Limb (tissue), 2 donors: ENCODE measurements around the gene MTA1.
A peak's percentile ranks its signal among the peaks of the same experiment; 100 is the strongest.

ENCODE experiments used
- DNase-seq, 2 donors: peaks; one replicate each; pipeline ENCODE4 v3.0.0-alpha.2; 2016; ENCODE audit errors: extremely low spot score in 2 of 2

MTA1 gene

DNA sequence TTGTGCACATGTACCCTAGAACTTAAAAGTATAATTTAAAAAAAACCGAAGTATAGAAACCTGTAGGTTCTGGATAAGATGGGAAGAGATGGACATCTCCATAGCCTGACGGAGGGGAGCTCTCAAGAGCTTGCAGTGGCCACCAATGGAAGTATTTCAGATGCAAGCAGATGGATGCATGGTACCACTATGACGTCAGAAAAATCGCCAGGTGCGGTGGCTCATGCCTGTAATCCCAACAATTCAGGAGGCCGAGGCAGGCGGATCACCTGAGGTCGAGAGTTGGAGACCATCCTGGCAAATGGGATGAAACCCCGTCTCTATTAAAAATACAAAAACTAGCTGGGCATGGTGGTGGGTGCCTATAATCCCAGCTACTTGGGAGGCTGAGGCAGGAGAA, 17.9 kb upstream of the MTA1 start:
- DNase-seq, result no peak

DNA sequence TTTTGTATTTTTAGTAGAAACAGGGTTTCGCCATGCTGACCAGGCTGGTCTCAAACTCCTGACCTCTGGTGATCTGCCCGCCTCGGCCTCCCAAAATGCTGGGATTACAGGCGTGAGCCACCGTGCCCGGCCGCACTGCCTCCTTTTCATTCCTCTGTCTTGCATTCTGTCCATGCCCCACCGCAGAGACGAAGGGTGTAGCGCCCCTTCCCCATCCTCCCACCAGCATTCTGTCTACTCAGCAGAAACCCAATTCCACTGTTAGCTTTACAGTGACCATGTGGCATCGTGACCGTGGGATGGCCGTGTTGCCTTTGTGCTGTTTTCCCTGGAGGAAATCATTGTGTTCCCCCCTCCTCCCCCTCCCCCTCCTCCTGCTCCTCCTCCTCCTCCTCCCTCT, 11.0 kb upstream of the MTA1 start:
- no peak for DNase-seq

DNA sequence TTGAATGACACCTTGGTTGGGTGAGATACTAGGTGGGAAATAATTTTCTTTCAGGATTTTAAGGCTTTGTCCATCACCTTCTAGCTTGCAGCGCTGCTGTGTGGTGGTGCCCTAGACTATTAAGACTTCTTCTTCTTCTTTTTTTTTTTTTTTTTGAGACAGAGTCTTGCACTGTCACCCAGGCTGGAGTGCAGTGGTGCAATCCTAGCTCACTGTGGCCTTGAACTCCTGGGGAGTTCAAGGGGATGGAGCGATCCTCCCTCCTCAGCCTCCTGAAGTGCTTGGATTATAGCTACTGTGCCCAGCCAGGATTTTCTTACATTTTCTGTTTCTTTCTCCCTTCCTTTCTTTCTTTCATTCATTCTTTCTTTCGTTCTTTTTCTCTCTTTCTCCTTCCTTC, 10.3 kb upstream of the MTA1 start:
- no peak for DNase-seq

DNA sequence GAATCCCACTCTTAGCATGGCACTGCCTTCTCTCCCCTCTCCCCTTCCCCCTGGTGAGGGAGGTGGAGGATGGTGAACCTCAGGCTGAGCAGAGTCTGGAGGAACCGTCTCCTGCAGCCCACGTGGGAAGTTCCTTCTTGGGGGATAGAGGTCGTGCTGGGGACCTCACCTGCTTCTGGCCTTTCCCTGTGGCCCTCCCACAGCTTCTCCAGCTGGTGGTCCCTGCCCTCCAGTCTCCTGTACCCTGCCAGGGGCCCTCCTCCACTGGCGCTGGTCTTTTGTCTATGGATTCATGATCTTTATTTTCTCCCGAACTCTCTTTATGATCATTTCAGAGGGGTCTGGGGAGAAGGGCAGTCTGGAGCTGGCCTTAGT, 9.0 kb upstream of the MTA1 start:
- DNase-seq, result no peak

DNA sequence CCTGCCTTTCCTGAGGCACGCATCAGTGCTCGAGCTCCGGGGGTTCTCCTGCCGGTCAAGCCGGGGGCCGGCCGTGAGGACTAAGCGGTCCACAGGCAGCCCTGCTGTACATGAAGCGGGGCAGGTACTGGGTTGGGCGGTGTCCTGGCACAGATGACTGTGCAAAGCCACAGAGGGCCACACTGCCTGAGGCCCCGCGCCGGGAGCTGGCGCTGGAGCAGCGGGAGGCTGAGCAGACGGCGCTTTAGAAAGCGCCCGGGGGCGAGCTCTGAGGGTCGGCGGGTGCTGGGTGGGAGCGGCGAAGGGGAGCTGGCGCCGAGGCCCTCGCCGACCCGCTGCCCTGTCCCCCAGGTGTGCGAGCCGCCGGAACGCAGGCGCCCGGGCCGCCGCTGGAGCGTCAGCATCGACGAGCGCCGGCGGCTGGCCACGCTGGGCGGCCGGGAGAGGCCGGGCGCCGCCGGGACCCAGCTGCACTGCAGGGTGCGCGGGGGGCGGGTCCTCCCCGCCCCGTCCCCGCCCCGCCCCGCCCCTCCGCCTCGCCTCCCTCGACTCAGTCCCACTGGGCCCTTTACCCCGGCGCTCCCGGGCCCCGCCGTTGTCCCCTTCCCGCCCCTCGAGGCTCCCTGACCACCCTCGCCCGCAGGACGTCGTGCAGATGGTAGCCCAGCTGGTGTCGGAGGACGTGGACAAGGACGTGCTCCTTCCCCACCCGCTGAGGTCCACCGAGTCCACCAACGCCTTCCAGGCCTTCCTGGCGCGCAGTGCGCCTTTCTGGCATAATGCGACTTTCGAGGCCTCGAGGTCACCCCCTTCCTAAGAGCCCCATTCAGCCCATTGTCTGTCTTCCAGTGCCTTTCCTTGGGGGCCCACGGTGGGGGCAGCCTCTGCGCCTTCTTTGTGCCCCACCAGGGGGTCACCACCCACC, 8.3 kb upstream of the MTA1 start:
- DNase-seq, result peak in 1 of 2 donors; percentile 58

DNA sequence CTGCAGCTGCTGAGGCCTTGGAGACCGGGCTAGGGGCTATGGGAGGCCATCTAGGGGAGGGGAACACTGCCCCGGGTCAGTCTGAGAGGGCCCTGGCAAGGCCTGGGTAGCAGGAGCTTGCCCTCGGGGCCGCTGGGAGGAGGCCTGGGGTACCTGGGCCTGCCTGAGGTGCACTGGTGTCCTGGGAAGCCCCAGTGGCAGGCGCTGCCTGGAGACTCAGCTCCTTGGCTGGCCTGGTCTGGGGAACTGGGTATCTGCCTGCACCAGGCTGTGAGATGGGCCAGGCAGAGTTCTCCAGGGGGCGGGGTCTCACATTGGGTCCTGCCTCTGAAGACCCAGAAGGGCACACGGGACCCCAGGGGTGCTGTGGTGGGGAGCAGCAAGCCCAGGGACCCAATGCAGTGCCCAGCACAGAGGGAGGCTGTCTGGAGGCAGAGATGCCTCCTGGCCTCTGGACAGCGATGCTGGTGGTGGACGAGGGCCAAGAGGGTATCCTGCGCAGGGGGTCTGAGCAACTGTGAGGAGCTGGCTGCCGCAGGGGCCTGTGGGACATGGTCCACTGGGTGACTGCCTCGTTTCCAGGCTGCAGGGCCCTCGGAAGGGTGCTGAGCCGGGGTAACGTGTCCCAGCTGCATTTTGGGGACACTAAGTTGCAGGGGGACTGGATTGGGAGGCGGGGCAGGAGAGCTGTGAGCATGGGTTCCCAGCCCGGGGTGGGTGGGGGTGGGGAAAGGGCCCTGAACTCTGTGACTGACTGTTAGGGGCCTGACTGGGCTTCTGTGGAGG, 7.4 kb upstream of the MTA1 start:
- DNase-seq, result peak in 1 of 2 donors; percentile 36

DNA sequence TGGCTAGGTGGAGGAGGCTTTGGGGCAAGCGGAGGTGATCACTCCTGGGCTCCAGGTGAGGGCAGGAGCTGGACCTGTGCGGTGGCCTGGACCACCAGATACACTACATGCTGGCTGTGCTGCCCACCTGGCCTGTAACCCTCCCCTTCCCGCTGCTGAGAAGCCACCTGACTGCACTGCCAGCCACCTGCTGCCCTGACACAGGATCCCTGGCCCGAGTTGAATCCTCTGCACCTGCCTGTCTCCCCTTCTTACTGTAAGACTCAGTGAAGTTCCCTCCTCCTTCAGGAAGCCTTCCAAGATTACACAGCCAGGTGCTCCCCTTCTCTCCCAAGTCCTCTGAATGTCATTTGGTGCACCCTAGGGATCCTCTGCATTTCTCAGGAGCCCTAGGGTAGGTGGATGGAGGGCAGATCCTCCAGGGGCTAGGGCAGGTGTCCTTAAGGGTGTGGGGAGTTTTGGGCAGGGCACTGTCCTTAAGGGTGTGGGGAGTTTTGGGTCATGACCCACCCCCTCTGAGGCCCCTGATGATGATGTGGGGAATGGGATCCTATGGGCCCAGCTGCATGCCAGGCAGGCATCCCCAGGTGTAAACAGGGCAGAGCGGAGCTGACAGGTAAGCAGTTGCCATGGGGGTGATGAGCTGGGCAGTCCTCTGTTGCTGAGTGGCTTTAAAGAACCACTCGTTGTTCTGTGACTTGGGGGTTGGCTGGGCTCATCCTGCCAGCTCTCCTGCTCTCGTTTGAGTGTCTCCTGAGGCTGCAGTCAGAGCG, 6.7 kb upstream of the MTA1 start:
- no peak for DNase-seq

DNA sequence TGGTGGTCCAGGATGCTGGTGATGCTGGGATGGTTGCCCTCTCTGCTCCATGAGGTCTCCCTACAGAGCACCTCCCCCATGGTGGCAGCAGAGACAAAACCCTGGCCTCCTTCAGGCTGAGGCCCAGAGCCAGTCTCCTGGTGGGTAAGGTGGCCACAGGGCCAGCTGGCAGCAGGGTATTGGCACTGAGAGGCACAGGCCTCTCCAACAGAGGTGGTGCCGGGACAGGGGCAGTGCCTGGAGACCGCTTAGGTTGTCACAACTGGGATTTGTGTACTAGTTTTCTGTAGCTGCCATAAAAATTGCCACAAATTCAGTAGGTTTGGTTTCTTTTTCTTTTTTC, 6.1 kb upstream of the MTA1 start:
- DNase-seq, result no peak

DNA sequence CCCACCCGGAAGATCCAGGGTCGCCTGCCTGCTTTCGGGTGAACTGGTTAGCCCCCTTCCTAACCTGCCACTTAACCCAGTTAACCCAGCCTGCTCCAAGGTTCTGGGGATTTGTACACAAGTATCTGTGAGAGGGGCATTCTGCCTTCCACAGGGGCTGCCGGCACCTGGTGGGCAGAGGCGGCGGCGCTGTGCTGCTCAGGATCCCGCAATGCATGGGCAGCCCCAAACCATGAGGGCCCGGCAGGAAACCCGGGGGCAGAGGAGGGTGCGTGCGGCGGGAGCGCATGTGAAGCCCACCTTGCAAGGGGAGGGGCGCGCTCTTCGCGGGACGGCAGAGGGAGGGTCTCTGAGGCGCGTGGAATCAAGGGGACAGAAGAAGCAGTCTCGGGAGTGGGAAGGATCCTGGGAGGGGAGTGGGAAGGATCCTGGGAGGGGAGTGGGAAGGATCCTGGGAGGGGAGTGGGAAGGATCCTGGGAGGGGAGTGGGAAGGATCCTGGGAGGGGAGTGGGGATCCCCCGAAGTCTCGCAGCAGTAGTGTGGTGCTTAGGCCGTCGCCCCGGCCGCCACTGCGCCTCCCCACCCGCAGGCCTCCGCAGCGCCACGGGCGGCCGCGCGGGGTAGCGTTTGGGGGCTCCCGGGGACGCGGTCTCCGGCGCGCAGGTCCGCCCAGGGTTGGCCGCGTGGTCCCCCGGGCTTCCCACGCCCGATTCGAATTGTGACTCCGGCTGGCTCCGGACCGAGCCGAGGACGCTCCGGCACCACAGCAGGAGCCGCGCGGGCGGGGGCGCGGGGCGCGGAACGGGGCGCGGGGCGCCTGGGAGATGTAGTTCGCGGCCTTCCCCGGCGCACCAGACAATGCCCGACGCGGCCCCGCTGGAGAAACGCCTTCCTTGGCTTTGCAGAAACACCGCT, 4.9 kb upstream of the MTA1 start:
- DNase-seq, result peak; percentile 69 to 88

DNA sequence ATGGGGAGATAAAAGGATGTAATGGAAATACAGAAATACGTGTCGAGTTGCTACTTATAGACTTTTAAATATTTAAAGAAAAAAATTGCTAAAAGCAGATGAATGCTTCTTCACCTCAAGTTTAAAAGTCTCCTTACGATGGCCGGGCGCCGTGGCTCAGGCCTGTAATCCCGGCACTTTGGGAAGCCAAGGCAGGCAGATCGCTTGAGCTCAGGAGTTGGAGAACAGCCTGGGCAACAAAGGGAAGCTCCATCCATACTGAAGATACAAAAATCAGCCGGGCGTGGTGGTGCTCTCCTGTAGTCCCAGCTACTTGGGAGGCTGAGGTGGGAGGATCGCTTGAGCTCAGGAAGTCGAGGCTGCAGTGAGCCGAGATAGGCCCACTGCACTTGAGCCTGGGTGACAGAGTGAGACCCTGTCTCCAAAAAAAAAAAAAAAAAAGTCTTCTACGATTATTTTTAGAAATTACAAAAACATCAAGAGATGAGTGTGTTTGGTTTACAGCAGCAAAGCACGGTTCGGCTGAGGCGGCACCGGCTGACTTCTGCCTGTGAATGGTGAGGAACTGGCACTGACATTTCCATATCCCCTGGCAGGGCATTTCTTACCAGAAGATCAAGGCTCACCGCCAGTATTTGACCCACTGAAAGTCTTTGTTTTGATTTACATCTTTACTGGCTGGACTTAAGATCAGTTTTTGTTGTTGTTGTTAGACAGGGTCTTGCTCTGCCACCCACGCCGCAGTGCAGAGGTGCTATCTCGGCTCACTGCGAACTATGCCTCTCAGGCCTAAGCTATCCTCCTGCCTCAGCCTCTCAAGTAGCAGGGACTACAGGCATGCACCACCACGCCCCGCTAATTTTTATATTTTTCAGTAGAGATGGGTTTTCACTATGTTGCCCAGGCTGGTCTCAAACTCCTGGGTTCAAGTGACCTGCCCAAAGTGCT, 3.9 kb upstream of the MTA1 start:
- peak in 1 of 2 donors; percentile 29 for DNase-seq

DNA sequence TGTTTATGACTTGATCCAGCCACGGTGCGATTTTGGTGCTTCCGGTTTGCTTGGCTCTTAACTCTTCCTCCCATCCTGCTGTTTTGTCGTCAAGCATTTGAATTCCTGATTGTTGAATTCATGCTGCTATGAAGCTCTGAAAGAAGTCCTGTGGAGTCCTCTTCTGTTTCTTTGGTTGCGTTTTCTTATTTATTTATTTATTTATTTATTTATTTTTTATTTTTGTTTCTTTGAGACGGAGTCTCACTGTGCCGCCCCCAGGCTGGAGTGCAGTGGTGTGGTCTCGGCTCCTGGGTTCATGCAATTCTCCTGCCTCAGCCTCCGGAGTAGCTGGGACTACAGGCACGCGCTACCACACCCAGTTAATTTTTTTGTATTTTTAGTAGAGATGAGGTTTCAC, 3.0 kb upstream of the MTA1 start:
- no peak for DNase-seq

DNA sequence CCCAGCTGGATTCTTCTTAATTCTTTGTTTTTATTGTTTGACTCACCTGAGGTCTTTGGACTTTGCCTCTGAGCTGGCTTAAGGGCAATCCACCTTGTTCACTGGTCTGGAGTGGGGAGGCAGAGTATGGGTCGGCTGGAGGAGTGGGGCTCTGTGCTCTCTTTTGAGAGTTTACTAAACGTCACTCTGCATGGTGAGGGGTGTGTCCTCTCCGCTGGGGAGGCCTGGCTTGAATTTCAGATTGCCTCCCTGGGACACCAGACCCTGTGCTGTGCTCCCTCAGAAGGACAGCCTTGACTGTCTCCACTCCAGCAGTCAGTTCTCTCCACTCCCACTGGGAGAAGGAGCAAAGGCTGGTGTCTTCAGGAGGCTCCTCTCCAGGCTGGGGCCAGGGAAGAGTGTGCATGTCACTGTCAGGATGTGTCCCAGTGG, 1.9 kb upstream of the MTA1 start:
- no peak for DNase-seq

DNA sequence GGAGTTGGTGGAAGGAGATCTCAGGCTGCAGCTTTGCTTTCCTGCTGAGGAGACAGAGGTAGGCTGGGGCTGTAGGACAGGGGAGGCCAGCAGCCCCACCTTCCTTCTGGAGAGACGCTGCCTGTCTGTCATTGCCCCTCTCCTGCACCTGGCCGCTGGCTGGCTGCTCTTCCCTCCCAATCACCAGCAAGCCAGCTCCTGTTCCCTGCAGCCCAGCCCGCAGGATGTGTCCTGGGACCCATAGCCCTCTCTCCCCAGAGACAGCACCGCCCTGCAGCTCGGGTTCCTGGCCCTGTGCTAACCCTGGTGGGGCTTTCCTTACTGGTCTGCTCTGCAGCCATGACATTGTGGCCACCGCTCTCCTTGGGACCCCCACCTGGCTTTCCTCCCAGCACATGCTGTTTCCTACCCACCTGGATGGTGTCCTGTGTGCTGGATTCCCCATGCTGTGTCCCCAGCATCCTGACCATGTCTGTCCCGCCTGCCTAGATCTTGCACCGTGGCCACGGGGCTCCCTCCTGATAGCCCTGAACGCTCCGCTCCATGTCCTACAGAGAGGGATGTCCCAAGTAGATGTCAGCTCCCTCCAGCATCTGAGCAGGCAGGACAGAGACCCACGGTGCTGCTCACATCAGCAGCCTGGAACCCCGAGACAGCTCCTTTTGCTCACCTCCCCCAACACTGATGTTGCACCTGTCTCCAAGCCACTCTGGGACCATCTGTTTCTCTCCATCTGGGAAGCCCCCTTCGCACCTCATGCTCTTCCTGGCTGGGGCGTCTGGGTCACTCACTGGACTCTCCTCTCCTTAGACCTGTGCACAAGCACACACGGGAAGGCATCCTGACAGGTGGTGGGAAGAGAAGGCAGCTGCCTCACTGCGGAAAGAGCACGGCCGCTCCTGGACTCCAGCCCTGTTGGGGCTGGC, 1.1 kb upstream of the MTA1 start:
- DNase-seq, result no peak

DNA sequence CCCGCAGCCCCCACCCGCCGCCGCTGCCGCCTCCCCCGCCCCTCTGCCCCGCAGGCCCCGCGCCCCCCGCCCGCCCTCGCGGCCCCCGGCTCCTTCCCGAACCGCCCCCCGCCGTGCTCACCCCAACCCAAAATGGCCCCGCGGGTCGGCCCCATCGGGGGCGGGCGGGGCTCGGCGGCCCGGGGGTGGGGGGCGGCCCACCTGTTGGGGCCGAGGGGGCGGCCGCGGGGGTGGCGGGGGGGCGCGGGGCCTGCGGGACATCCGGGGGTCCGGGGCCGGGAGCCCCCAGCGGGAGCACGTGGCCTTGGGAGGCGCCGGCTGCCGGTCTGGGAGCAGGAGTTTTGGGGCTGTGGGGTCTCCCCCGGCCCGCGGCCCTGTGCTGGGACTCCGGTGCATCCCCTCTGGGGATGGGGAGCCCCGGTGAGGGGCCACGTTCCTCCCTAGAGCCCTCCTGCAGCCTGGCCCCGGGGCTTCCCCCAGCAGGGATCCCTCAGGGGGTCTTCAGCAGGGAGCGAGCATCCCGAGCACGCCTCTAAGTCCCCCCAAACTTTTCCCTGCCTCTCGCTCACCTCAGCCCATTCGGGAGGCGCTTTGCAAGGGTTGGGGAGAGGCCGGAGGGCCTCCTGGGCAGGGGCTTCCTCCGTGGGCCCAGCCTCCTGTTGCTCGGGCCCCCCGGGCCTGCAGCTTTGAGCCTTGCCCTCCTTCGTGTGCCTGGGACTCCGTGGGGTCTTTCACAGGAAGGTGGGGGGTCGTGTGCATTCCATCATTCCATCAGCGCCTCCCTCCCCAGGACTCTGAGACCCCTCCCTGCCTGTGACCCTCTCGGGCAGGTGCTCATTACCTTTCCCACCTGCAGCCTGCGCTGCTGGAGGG, 710 bp downstream of the MTA1 start:
- peak in 1 of 2 donors; percentile 63 for DNase-seq

DNA sequence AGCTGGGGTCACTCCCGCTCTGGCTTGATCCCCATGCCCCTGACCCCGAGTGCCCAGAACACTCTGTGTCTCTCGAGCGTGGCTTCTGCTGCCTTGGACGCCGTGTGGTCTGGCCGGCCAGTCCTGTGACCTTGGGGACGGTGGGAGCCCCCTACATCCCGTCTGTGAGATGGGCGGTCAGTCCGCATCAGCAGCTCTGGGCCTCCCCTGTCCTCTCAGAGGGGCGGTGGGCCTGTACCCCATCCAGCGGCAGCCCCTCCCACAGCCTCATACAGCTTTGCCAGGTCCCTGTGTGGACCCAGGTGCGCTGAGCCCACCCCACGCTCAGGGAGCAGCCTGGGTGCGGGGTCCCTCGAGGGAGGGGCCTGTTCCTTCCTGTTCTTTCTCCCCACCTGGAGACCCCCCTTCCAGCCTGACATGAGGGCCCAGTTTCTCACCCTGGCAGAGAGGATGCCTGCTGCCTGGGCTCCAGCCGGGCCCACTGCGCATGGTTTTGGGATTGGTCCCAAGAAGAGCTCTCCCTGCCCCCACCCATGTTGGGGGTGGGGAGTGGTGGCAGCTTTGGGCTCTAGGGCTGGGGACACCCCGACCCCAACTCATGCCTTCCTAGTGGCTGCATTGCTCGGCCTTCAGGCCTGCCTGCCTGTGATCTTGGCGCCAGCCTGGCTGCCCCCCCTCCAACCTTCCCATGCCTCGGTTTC, 1.5 kb downstream of the MTA1 start:
- DNase-seq, result peak in 1 of 2 donors; percentile 34

DNA sequence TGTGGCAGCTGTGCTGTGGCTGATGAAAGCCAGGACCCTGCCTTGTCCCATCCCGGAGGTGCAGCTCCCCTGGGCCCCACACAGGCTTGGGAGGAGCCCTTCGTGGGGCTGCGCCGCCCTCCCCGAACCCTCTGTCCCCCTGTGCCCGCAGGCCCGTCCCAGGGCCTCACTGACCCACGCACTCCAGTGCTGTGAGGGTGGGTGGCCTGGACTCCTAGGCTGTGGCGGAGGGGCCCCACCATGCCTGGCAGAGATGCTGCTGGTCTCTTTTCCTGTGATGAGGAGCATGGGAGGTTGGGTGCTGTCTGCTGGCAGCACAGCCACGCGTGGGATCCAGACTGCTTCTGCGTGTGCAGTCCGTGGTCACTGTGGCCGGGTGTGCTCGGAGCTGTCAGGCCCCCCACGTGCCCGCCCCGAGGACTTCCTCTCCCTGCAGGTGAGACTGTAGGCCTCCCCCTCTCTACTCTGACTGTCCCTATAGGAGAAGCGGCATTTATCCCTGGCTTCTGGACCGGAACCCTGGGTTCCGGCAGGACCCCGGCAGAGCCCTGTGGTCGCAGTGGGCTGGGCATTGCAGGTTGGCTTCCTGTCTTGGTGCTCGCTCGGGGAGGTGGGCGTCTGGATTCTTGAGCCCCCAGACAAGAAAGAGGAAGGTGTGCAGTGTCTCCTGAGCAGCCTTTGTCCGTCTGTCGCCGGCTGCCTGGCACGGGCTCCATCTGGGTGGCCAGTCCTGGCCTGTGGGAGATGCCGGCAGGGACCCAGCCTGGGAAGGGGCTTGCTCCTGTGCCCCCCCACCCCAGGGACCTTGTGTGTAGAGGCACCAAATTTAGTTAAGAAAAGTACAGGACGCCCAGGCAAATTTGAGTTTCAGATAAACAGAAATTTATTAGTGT, 2.3 kb downstream of the MTA1 start:
- peak in 1 of 2 donors; percentile 24 for DNase-seq
